GM15510 (cell line): ENCODE results near the gene UBR4.

Source experiments
- POLR2A ChIP-seq: IDR thresholded peaks from 3 replicates; pipeline ENCODE4 v1.6.1; 2011; ENCODE audit warnings: borderline replicate concordance; ENCODE audit not compliant: insufficient read length; ENCODE audit errors: extremely low read depth

The UBR4 gene

GRCh38 chr1:19043579-19044443 is 166.3 kb downstream of the UBR4 start:
- no peak for TF ChIP-seq POLR2A

- no peak for TF ChIP-seq POLR2A
Observed at GRCh38 chr1:19042675-19043578, 167.1 kb downstream of the UBR4 start.

GRCh38 chr1:19040010-19040680 is 169.9 kb downstream of the UBR4 start:
- TF ChIP-seq POLR2A = no peak

GRCh38 chr1:19038732-19039131 is 171.3 kb downstream of the UBR4 start:
- no peak for TF ChIP-seq POLR2A

GRCh38 chr1:19038096-19038495 is 172.0 kb downstream of the UBR4 start:
- TF ChIP-seq POLR2A = no peak

- TF ChIP-seq POLR2A = no peak
Observed at GRCh38 chr1:19037659-19038058, 172.4 kb downstream of the UBR4 start.

GRCh38 chr1:19036813-19037605 is 173.1 kb downstream of the UBR4 start:
- TF ChIP-seq POLR2A = no peak

GRCh38 chr1:19036041-19036812 is 173.8 kb downstream of the UBR4 start:
- no peak for TF ChIP-seq POLR2A

GRCh38 chr1:19035377-19036040 is 174.6 kb downstream of the UBR4 start:
- no peak for TF ChIP-seq POLR2A

- no peak for TF ChIP-seq POLR2A
Observed at GRCh38 chr1:19034721-19035120, 175.3 kb downstream of the UBR4 start.

- no peak for TF ChIP-seq POLR2A
Observed at GRCh38 chr1:19033926-19034680, 176.0 kb downstream of the UBR4 start.

GRCh38 chr1:19033515-19033839 is 176.6 kb downstream of the UBR4 start:
- no peak for TF ChIP-seq POLR2A
